Measurements from ENCODE around the gene CHST7.

DNA sequence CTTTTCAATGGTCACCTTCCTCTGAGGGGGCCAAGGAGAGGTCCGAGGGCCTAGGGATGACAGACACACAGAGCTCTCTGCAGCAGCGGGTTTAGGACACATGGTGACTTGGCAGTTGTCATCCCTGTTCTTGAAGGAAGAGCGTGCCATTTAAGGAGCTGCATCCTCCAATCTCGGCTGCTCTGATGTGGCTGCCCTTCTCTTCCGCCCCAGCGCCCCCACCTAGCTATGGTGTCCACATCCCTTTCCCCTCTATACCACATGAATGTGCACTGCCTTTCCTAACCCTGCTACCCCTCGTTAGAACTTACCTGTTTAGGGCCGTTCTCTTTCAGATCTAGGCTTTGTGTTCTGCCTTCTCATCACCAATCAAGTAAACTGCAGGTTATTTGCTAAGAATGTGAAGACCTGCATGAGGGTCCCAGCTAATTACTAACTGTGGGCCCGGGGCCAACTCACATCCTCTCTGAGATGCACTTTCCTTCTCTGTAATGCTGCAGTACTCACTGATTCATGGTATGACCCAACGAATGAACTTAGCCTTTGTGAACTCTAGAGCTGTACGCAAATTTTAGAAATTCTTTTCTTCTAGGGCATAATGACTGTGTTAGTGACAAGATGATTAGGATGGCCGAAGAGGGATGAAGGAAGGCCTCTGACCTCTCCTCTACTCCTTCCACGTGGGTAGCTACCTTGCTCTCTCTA lies 38.2 kb downstream of the CHST7 start:
- TF ChIP-seq, protein P1, sequence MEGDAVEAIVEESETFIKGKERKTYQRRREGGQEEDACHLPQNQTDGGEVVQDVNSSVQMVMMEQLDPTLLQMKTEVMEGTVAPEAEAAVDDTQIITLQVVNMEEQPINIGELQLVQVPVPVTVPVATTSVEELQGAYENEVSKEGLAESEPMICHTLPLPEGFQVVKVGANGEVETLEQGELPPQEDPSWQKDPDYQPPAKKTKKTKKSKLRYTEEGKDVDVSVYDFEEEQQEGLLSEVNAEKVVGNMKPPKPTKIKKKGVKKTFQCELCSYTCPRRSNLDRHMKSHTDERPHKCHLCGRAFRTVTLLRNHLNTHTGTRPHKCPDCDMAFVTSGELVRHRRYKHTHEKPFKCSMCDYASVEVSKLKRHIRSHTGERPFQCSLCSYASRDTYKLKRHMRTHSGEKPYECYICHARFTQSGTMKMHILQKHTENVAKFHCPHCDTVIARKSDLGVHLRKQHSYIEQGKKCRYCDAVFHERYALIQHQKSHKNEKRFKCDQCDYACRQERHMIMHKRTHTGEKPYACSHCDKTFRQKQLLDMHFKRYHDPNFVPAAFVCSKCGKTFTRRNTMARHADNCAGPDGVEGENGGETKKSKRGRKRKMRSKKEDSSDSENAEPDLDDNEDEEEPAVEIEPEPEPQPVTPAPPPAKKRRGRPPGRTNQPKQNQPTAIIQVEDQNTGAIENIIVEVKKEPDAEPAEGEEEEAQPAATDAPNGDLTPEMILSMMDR (conservative IDR thresholded peaks at IDR 0.05; ENCODE audit: low read depth in 2 of 2), result no peak
- TF ChIP-seq, protein P2, sequence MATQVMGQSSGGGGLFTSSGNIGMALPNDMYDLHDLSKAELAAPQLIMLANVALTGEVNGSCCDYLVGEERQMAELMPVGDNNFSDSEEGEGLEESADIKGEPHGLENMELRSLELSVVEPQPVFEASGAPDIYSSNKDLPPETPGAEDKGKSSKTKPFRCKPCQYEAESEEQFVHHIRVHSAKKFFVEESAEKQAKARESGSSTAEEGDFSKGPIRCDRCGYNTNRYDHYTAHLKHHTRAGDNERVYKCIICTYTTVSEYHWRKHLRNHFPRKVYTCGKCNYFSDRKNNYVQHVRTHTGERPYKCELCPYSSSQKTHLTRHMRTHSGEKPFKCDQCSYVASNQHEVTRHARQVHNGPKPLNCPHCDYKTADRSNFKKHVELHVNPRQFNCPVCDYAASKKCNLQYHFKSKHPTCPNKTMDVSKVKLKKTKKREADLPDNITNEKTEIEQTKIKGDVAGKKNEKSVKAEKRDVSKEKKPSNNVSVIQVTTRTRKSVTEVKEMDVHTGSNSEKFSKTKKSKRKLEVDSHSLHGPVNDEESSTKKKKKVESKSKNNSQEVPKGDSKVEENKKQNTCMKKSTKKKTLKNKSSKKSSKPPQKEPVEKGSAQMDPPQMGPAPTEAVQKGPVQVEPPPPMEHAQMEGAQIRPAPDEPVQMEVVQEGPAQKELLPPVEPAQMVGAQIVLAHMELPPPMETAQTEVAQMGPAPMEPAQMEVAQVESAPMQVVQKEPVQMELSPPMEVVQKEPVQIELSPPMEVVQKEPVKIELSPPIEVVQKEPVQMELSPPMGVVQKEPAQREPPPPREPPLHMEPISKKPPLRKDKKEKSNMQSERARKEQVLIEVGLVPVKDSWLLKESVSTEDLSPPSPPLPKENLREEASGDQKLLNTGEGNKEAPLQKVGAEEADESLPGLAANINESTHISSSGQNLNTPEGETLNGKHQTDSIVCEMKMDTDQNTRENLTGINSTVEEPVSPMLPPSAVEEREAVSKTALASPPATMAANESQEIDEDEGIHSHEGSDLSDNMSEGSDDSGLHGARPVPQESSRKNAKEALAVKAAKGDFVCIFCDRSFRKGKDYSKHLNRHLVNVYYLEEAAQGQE (IDR thresholded peaks at IDR 0.05; ENCODE audit: unreplicated experiment), result no peak
- TF ChIP-seq EZH2 (IDR thresholded peaks at IDR 0.05; ENCODE audit: low read depth, unreplicated experiment), result no peak
- no peak for TF ChIP-seq POLR2AphosphoS5 (IDR thresholded peaks at IDR 0.05; ENCODE audit: low read depth)
- TF ChIP-seq EZH2phosphoT487 (IDR thresholded peaks at IDR 0.05; ENCODE audit: unreplicated experiment), result no peak
- TF ChIP-seq, protein P3, sequence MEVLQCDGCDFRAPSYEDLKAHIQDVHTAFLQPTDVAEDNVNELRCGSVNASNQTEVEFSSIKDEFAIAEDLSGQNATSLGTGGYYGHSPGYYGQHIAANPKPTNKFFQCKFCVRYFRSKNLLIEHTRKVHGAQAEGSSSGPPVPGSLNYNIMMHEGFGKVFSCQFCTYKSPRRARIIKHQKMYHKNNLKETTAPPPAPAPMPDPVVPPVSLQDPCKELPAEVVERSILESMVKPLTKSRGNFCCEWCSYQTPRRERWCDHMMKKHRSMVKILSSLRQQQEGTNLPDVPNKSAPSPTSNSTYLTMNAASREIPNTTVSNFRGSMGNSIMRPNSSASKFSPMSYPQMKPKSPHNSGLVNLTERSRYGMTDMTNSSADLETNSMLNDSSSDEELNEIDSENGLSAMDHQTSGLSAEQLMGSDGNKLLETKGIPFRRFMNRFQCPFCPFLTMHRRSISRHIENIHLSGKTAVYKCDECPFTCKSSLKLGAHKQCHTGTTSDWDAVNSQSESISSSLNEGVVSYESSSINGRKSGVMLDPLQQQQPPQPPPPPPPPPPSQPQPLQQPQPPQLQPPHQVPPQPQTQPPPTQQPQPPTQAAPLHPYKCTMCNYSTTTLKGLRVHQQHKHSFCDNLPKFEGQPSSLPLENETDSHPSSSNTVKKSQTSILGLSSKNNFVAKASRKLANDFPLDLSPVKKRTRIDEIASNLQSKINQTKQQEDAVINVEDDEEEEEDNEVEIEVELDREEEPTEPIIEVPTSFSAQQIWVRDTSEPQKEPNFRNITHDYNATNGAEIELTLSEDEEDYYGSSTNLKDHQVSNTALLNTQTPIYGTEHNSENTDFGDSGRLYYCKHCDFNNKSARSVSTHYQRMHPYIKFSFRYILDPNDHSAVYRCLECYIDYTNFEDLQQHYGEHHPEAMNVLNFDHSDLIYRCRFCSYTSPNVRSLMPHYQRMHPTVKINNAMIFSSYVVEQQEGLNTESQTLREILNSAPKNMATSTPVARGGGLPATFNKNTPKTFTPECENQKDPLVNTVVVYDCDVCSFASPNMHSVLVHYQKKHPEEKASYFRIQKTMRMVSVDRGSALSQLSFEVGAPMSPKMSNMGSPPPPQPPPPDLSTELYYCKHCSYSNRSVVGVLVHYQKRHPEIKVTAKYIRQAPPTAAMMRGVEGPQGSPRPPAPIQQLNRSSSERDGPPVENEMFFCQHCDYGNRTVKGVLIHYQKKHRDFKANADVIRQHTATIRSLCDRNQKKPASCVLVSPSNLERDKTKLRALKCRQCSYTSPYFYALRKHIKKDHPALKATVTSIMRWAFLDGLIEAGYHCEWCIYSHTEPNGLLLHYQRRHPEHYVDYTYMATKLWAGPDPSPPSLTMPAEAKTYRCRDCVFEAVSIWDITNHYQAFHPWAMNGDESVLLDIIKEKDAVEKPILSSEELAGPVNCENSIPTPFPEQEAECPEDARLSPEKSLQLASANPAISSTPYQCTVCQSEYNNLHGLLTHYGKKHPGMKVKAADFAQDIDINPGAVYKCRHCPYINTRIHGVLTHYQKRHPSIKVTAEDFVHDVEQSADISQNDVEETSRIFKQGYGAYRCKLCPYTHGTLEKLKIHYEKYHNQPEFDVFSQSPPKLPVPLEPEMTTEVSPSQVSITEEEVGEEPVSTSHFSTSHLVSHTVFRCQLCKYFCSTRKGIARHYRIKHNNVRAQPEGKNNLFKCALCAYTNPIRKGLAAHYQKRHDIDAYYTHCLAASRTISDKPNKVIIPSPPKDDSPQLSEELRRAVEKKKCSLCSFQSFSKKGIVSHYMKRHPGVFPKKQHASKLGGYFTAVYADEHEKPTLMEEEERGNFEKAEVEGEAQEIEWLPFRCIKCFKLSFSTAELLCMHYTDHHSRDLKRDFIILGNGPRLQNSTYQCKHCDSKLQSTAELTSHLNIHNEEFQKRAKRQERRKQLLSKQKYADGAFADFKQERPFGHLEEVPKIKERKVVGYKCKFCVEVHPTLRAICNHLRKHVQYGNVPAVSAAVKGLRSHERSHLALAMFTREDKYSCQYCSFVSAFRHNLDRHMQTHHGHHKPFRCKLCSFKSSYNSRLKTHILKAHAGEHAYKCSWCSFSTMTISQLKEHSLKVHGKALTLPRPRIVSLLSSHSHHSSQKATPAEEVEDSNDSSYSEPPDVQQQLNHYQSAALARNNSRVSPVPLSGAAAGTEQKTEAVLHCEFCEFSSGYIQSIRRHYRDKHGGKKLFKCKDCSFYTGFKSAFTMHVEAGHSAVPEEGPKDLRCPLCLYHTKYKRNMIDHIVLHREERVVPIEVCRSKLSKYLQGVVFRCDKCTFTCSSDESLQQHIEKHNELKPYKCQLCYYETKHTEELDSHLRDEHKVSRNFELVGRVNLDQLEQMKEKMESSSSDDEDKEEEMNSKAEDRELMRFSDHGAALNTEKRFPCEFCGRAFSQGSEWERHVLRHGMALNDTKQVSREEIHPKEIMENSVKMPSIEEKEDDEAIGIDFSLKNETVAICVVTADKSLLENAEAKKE (CRISPR knock-in tag; IDR thresholded peaks at IDR 0.05), result no peak
- TF ChIP-seq ZNF114 (CRISPR knock-in tag; IDR thresholded peaks at IDR 0.05), result no peak
- TF ChIP-seq CREB1 (CRISPR knock-in tag; IDR thresholded peaks at IDR 0.05; ENCODE audit: low read depth), result no peak
- TF ChIP-seq, protein P4, sequence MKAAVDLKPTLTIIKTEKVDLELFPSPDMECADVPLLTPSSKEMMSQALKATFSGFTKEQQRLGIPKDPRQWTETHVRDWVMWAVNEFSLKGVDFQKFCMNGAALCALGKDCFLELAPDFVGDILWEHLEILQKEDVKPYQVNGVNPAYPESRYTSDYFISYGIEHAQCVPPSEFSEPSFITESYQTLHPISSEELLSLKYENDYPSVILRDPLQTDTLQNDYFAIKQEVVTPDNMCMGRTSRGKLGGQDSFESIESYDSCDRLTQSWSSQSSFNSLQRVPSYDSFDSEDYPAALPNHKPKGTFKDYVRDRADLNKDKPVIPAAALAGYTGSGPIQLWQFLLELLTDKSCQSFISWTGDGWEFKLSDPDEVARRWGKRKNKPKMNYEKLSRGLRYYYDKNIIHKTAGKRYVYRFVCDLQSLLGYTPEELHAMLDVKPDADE (IDR thresholded peaks at IDR 0.05), result no peak
- no peak for TF ChIP-seq JUNB (IDR thresholded peaks at IDR 0.05; ENCODE audit: unreplicated experiment)
